GM23338 (cell line): ENCODE results near the gene SBF2. TPM values are rescaled to one million over a fixed set of nuclear protein-coding genes. Genes with fewer than 3 reads are reported as not detected.

Experiments used
- ATAC-seq: fragments of 200-7000 bp; cut with Tn5 transposase; 3 replicates; pipeline ENCODE4 v1.9.1; 2020
- DNase-seq: peaks from one replicate; pipeline ENCODE4 v3.0.0-alpha.2; 2015; ENCODE audit warnings: low spot score
- H2AFZ ChIP-seq: fragments of 200-600 bp; sonication (generic); 2 replicates; pipeline ENCODE4 v1.8.0; 2016; ENCODE audit warnings: antibody characterized with exemption, mild to moderate bottlenecking, moderate library complexity
- H3F3A ChIP-seq: fragments of 200-600 bp; sonication (generic); replicated peaks from 2 replicates; pipeline ENCODE4 v1.8.0; 2017; ENCODE audit warnings: antibody characterized with exemption, mixed run types, low read depth
- H3K27ac ChIP-seq: fragments of 200-600 bp; sonication (generic); 2 replicates; pipeline ENCODE4 v1.6.1; 2016; ENCODE audit warnings: low read depth
- H3K27me3 ChIP-seq: fragments of 200-600 bp; sonication (generic); 2 replicates; pipeline ENCODE4 v1.8.0; 2016; ENCODE audit warnings: mild to moderate bottlenecking, mixed run types, moderate library complexity; ENCODE audit not compliant: insufficient read depth
- H3K36me3 ChIP-seq: fragments of 200-600 bp; sonication (generic); 2 replicates; pipeline ENCODE4 v1.8.0; 2016; ENCODE audit warnings: mild to moderate bottlenecking; ENCODE audit not compliant: insufficient read depth
- H3K4me1 ChIP-seq: fragments of 200-600 bp; sonication (generic); 2 replicates; pipeline ENCODE4 v1.8.0; 2016; ENCODE audit warnings: mild to moderate bottlenecking, moderate library complexity; ENCODE audit not compliant: insufficient read depth
- H3K4me2 ChIP-seq: fragments of 200-600 bp; sonication (generic); 2 replicates; pipeline ENCODE4 v1.7.1; 2017; ENCODE audit warnings: mixed run types
- H3K4me3 ChIP-seq: fragments of 200-600 bp; sonication (generic); 2 replicates; pipeline ENCODE4 v1.6.1; 2016; ENCODE audit warnings: mixed run types
- H3K79me2 ChIP-seq: fragments of 200-600 bp; sonication (generic); replicated peaks from 2 replicates; pipeline ENCODE4 v1.8.0; 2017; ENCODE audit warnings: mild to moderate bottlenecking; ENCODE audit not compliant: insufficient read depth
- H3K9me2 ChIP-seq: fragments of 200-600 bp; sonication (generic); 2 replicates; pipeline ENCODE4 v1.8.0; 2017; ENCODE audit not compliant: insufficient read depth
- H4K20me1 ChIP-seq: fragments of 200-600 bp; sonication (generic); replicated peaks from 2 replicates; pipeline ENCODE4 v1.8.0; 2017; ENCODE audit warnings: mild to moderate bottlenecking; ENCODE audit not compliant: insufficient read depth
- H3K27ac Mint-ChIP-seq: 2 replicates; pipeline ENCODE4 v1.8.0; 2020; ENCODE audit warnings: inconsistent platforms, mild to moderate bottlenecking, moderate library complexity, mixed read lengths
- H3K27me3 Mint-ChIP-seq: 3 replicates; pipeline ENCODE4 v1.8.0; 2022; ENCODE audit warnings: low read depth, mild to moderate bottlenecking, moderate library complexity, mixed read lengths, inconsistent platforms; ENCODE audit not compliant: insufficient read depth, poor library complexity
- H3K36me3 Mint-ChIP-seq: 3 replicates; pipeline ENCODE4 v1.8.0; 2021; ENCODE audit warnings: low read depth, mild to moderate bottlenecking, inconsistent platforms, moderate library complexity, mixed read lengths
- H3K4me1 Mint-ChIP-seq: 3 replicates; pipeline ENCODE4 v1.8.0; 2020; ENCODE audit warnings: mild to moderate bottlenecking, inconsistent platforms, mixed read lengths
- H3K4me3 Mint-ChIP-seq: 3 replicates; pipeline ENCODE4 v1.8.0; 2021; ENCODE audit warnings: moderate library complexity, mild to moderate bottlenecking, inconsistent platforms, mixed read lengths
- H3K9me3 Mint-ChIP-seq: 3 replicates; pipeline ENCODE4 v1.8.0; 2020; ENCODE audit warnings: moderate library complexity, mild to moderate bottlenecking, inconsistent platforms, mixed read lengths
- CREB1 ChIP-seq: fragments of 250-450 bp; sonication (Bioruptor Pico); IDR thresholded peaks from 2 replicates; pipeline ENCODE4 v1.5.0; 2020; ENCODE audit warnings: low read depth, mild to moderate bottlenecking, moderate library complexity
- CTCF ChIP-seq, 2 experiments: fragments of 200-600 bp in 1 of 2; sonication (generic) in 1 of 2; conservative IDR thresholded peaks; 2 replicates each; pipeline versions ENCODE4 v1.5.1 to v1.6.1; 2016 to 2017; ENCODE audit warnings: antibody characterized with exemption in 2 of 2, low read depth in 2 of 2, mild to moderate bottlenecking in 2 of 2, moderate library complexity in 1 of 2
- ETS1 ChIP-seq: IDR thresholded peaks from 2 replicates; pipeline ENCODE4 v1.6.1; 2016; ENCODE audit warnings: antibody characterized with exemption
- EZH2 ChIP-seq: fragments of 200-600 bp; sonication (generic); IDR thresholded peaks from one replicate; pipeline ENCODE4 v1.8.0; 2017; ENCODE audit warnings: antibody characterized with exemption, mild to moderate bottlenecking, low read depth; ENCODE audit not compliant: unreplicated experiment
- EZH2phosphoT487 ChIP-seq: fragments of 200-600 bp; sonication (generic); IDR thresholded peaks from one replicate; pipeline ENCODE4 v1.8.1; 2018; ENCODE audit warnings: antibody characterized with exemption; ENCODE audit not compliant: unreplicated experiment
- JUNB ChIP-seq: IDR thresholded peaks from one replicate; pipeline ENCODE4 v1.6.1; 2016; ENCODE audit warnings: antibody characterized with exemption; ENCODE audit not compliant: unreplicated experiment
- NANOG ChIP-seq: IDR thresholded peaks from 2 replicates; pipeline ENCODE4 v1.6.1; 2016; ENCODE audit warnings: antibody characterized with exemption, borderline replicate concordance
- POLR2AphosphoS5 ChIP-seq: IDR thresholded peaks from 2 replicates; pipeline ENCODE4 v1.6.1; 2016; ENCODE audit warnings: antibody characterized with exemption, low read depth
- REST ChIP-seq: IDR thresholded peaks from one replicate; pipeline ENCODE4 v1.6.1; 2018; ENCODE audit warnings: antibody characterized with exemption; ENCODE audit not compliant: unreplicated experiment
- STAT1 ChIP-seq: IDR thresholded peaks from one replicate; pipeline ENCODE4 v1.6.1; 2016; ENCODE audit warnings: antibody characterized with exemption; ENCODE audit not compliant: unreplicated experiment
- ZNF114 ChIP-seq: fragments of 250-450 bp; sonication (Bioruptor Pico); IDR thresholded peaks from 2 replicates; pipeline ENCODE4 v1.5.0; 2020; ENCODE audit warnings: mild to moderate bottlenecking, moderate library complexity
- ZNF331 ChIP-seq: fragments of 250-450 bp; sonication (Bioruptor Pico); IDR thresholded peaks from 2 replicates; pipeline ENCODE4 v1.5.0; 2020; ENCODE audit warnings: low read depth, mild to moderate bottlenecking, moderate library complexity
- ZNF462 ChIP-seq: fragments of 250-450 bp; sonication (Bioruptor Pico); IDR thresholded peaks from 2 replicates; pipeline ENCODE4 v1.5.0; 2020; ENCODE audit warnings: mild to moderate bottlenecking, moderate library complexity
- polyA plus RNA-seq: library from polyadenylated mRNA; unstranded; fragments of >200 nt; fragmentation: Nextera tagmentation; extraction: Ambion mirVana; gene quantifications from 2 replicates; pipeline ENCODE4 v1.2.1, GENCODE V29; 2016
- total RNA-seq: library from RNA; depleted of rRNA; stranded (reverse); fragments of >200 nt; shearing (Covaris generic); gene quantifications from 2 replicates; pipeline ENCODE4 v1.2.3, GENCODE V29; 2014

SBF2 gene
- total and polyA plus RNA-seq, 2 experiments from 2014 or later, result 25.6 to 53.5 TPM

GRCh38 chr11:10323793-10324170 is 29.8 kb upstream of the SBF2 start:
- H3K36me3 ChIP-seq, result no peaks in the 10 kb centered on the region
- H3K9me2 ChIP-seq, result peaks cover 23% of the 10 kb centered on the region
- H3F3A ChIP-seq, result no peaks in the 10 kb centered on the region
- H3K9me3 Mint-ChIP-seq, result no peaks in the 10 kb centered on the region
- peaks cover 24% of the 10 kb centered on the region for H3K4me1 ChIP-seq
- H2AFZ ChIP-seq, result no peak overlapping the region
- H3K27ac Mint-ChIP-seq, result peak overlapping the region; percentile 20; the same call in 1 of the 2 replicates
- no peak for DNase-seq
- no peak overlapping the region for H3K27ac ChIP-seq
- H3K27me3 Mint-ChIP-seq, result peaks cover 9% of the 10 kb centered on the region
- H3K36me3 Mint-ChIP-seq, result no peaks in the 10 kb centered on the region
- no peaks in the 10 kb centered on the region for H3K27me3 ChIP-seq
- TF ChIP-seq POLR2AphosphoS5 (no peak), REST (no peak), ZNF114 (no peak), CREB1 (CRISPR knock-in tag) (no peak), ZNF331 (CRISPR knock-in tag) (no peak), ZNF462 (no peak), JUNB (no peak), NANOG (no peak), CTCF (conservative IDR thresholded peaks at IDR 0.05; ENCODE audit: low read depth in 2 of 2) (no peak), EZH2phosphoT487 (no peak), ETS1 (no peak), EZH2 (no peak), STAT1 (no peak)
- no peaks in the 10 kb centered on the region for H4K20me1 ChIP-seq
- H3K4me3 ChIP-seq, result no peak overlapping the region
- H3K4me1 Mint-ChIP-seq, result peaks cover 34% of the 10 kb centered on the region
- ATAC-seq, result no peak
- H3K79me2 ChIP-seq, result no peaks in the 10 kb centered on the region
- no peak overlapping the region for H3K4me3 Mint-ChIP-seq
- H3K4me2 ChIP-seq, result peak overlapping the region; percentile 62
